Right ventricle myocardium superior (tissue), 1 donor: ENCODE data around the gene SCAP. TPM values are rescaled to one million over a fixed set of nuclear protein-coding genes. Genes with fewer than 3 reads are reported as not detected.
"Not testable (repeated sequence)": the region's sequence is repeated elsewhere in the genome, so short reads cannot be mapped to it uniquely, and the experiment has no call there.

Experiments
- ATAC-seq: fragments of 200-7000 bp; cut with Tn5 transposase; one replicate; pipeline ENCODE4 v1.9.1; 2020; ENCODE audit warnings: mild to moderate bottlenecking; ENCODE audit not compliant: poor library complexity
- DNase-seq: peaks from one replicate; pipeline ENCODE4 v3.0.0-alpha.2; 2020
- intact Hi-C: fragments of 100-400 bp; cut with DNase I; formaldehyde crosslinking; loops from one replicate; pipeline ENCODE4 v1.11.2; 2022
- long read RNA-seq: library from polyadenylated mRNA; unstranded; transcript quantifications from one replicate; pipeline ENCODE4 v2.0.0, GENCODE V29; 2021
- total RNA-seq: library from RNA; stranded (reverse); fragmentation: NEBNext Ultra II Directional; extraction: Animal tissue kit (Norgen Biotek cat#: 25700); gene quantifications from one replicate; pipeline ENCODE4 v1.2.1, GENCODE V29; 2021
- donor health status: DM: no; HTN: yes; CAD: no; lungs with severe emphysema.

The SCAP gene
- 39.7 TPM for total RNA-seq
- long read RNA-seq, full-length matches to known transcripts = 11 of 197 reads
- long read RNA-seq, partial matches to known transcripts = 107 of 197 reads
- long read RNA-seq, other reads (novel, unspliced or antisense) = 79 of 197 reads

GRCh38 chr3:47475570-47476329 is at the start of gene SCAP:
Gene SCAP, minus strand, starts transcription at chr3:47475941. Its CDS starts 32,948 bp downstream, at chr3:47442993.
- intact Hi-C loops = loop anchor here (5.0 kb wide), 1 partner anchor 53 kb away; no protein-coding TSS in a partner anchor
- peak; percentile 96 for DNase-seq
- peak; percentile 98 for ATAC-seq

- no peak for DNase-seq
- ATAC-seq = no peak
- intact Hi-C loops = loop anchor here (2.0 to 10.0 kb wide), 2 partner anchors 141 to 265 kb away; no protein-coding TSS in a partner anchor
Measured at GRCh38 chr3:47523310-47524073, 47.8 kb upstream of the SCAP start.

GRCh38 chr3:47522082-47522987 is 46.6 kb upstream of the SCAP start:
- DNase-seq (peak; percentile 87), ATAC-seq (peak; percentile 98)
- intact Hi-C loops = loop anchor here (2.0 to 10.0 kb wide), 2 partner anchors 142 to 266 kb away; no protein-coding TSS in a partner anchor

GRCh38 chr3:47520756-47521155 is 45.0 kb upstream of the SCAP start:
- intact Hi-C loops = loop anchor here (10.0 kb wide), 1 partner anchor 144 kb away; no protein-coding TSS in a partner anchor
- no peak for DNase-seq

GRCh38 chr3:47517937-47518336 is 42.2 kb upstream of the SCAP start:
- intact Hi-C loops = no loop called here
- DNase-seq (no peak), ATAC-seq (no peak)

More at GRCh38 chr3:47520756-47521155, 45.0 kb upstream of the SCAP start:
- no peak for ATAC-seq

- no peak for ATAC-seq
- no peak for DNase-seq
- intact Hi-C loops = no loop called here
Measured at GRCh38 chr3:47515864-47516319, 40.2 kb upstream of the SCAP start.

- no peak for ATAC-seq
- no peak for DNase-seq
- intact Hi-C loops = no loop called here
Measured at GRCh38 chr3:47515100-47515499, 39.4 kb upstream of the SCAP start.

GRCh38 chr3:47513125-47513929 is 37.6 kb upstream of the SCAP start, which contains the start of gene ELP6:
Gene ELP6, minus strand, starts transcription at chr3:47513712. Its CDS starts 122 bp downstream, at chr3:47513590.
- DNase-seq (peak; percentile 98), ATAC-seq (peak; percentile 99)
- intact Hi-C loops = no loop called here

GRCh38 chr3:47512416-47513124 is 36.8 kb upstream of the SCAP start:
- intact Hi-C loops = no loop called here
- ATAC-seq (peak; percentile 11), DNase-seq (peak; percentile 42)

- intact Hi-C loops, DNase-seq, ATAC-seq: not testable (repeated sequence)
Measured at GRCh38 chr3:47505267-47505666, 29.5 kb upstream of the SCAP start.

- DNase-seq = no peak
Measured at GRCh38 chr3:47504113-47504512, 28.4 kb upstream of the SCAP start.

GRCh38 chr3:47503033-47503432 is 27.3 kb upstream of the SCAP start:
- intact Hi-C loops = no loop called here
- DNase-seq (no peak), ATAC-seq (no peak)

More at GRCh38 chr3:47504113-47504512, 28.4 kb upstream of the SCAP start:
- ATAC-seq = no peak
- intact Hi-C loops = no loop called here

GRCh38 chr3:47496892-47497291 is 21.2 kb upstream of the SCAP start:
- intact Hi-C loops = no loop called here
- DNase-seq (no peak), ATAC-seq (no peak)

- ATAC-seq = no peak
- no peak for DNase-seq
- intact Hi-C loops = no loop called here
Measured at GRCh38 chr3:47495886-47496285, 20.1 kb upstream of the SCAP start.

- no peak for DNase-seq
- no peak for ATAC-seq
- intact Hi-C loops = no loop called here
Measured at GRCh38 chr3:47495111-47495510, 19.4 kb upstream of the SCAP start.

GRCh38 chr3:47491777-47492176 is 16.0 kb upstream of the SCAP start:
- no peak for DNase-seq
- intact Hi-C loops = no loop called here
- no peak for ATAC-seq

GRCh38 chr3:47491186-47491585 is 15.4 kb upstream of the SCAP start:
- no peak for ATAC-seq
- DNase-seq = no peak
- intact Hi-C loops = no loop called here
